Eye (tissue), 1 donor: ENCODE results near the gene DUSP14.
A peak's percentile ranks its signal among the peaks of the same experiment; 100 is the strongest.
"Not testable (repeated sequence)": the region's sequence is repeated elsewhere in the genome, so short reads cannot be mapped to it uniquely, and the experiment has no call there.

ENCODE experiments used
- DNase-seq: peaks from one replicate; pipeline ENCODE4 v3.0.0-alpha.2; 2015

The DUSP14 gene

DNA sequence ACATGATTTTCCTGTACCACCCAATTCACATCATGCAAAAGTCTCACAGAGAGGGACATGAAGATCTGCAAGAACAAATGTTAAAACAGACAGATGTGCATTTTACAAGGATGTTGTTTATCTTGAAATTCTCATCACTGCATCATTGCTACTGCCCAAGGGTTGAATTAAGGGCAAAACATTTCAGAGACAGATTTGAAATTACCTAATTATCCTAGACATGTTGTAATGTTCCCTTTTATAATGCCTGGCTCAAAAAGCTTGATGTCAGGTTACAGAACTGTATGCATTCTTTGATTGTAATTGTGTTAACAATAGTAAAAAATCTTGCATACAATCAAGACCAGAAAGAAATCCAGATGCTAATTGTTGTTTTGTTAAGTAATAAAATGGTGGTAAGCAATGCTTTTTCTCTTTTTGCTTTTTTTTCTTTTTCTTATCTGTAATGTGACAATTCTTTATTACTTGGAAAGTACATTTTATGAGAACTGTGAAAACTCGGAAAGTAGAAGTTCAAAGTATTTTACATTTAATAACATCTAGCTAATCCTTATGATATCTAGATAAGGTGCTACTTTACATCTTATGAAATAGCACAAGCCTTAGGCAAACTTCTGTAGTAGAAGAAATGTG, 3.6 kb upstream of the DUSP14 start:
- DNase-seq = no peak

GRCh38 chr17:37488009-37488604, 1.6 kb upstream of the DUSP14 start:
- DNase-seq = peak; percentile 82

DNA sequence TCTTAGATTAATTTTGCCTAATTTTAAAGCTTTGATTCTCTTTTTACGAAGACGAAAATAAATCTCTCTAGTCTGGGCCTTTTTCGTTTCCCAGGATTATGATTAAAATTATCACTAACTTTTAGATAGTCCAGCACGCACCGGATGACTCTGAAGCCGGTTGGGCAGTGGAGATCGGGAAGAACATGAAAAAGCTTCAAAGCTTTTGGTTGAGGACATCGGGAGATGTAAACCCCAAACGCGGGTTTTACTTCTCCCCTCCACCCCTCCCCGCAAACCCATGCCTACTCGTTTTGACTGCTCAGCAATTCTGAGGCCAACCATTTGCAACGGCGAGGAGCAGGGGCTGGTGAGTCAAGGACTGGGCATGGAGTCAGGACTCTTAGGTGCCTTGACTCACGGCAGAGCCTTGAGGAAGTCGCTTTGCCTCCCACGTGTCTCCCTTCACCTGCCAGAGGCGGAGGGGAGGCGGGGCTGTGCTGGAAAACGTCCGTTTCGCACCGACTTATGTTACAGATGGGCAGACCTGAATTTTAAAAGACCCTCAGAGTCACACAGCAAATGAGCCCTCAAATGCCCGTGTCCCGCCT, 989 bp upstream of the DUSP14 start:
- peak; percentile 73 for DNase-seq

GRCh38 chr17:37490022-37490587, 414 bp downstream of the DUSP14 start:
- peak; percentile 88 for DNase-seq

DNA sequence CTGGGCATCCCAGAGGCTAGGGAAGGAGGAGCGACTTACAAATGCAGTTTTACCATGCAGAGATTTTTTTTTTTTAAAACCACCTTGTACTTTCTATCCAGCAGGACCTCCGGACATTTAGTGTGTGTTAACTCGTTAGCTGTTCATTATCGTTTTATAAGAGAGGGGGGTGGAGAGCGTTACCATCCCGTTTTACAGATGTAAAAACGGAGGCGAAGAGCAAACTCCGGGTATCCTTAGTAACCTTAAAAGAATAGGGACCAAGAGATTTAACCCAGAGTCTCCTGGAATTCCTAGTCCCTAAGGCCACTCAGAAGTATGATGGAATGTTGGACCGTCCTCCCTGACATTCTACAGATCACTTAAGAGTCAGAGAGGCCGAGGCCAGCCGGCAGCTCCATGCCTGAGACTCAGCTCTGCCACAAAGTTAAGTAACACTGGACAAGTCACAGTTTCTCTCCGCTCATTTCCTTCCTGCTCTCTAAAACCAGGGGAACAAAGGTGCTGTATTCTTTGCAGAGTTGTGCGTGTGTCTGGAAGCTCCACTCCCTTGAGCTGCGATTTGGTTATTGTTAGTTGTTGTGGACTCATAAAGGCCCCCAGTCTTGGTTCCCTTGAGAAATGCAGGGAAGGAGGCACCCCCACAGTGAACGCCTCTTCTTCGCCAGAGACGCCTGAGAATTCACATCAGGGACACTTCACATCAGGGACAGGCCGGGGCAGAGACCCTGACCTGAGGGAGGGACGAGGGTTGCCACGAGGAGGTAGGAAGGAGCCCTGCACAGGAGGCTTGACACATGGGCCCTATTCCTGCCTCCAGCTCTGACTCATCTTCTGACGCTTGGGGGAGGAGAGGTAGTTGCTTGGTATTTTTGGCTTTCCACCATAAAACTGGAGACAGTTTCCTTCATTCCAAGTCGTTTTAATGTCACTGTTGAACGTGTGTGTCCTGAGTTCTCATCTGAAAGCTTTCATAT, 1.2 kb downstream of the DUSP14 start:
- peak; percentile 56 for DNase-seq

DNA sequence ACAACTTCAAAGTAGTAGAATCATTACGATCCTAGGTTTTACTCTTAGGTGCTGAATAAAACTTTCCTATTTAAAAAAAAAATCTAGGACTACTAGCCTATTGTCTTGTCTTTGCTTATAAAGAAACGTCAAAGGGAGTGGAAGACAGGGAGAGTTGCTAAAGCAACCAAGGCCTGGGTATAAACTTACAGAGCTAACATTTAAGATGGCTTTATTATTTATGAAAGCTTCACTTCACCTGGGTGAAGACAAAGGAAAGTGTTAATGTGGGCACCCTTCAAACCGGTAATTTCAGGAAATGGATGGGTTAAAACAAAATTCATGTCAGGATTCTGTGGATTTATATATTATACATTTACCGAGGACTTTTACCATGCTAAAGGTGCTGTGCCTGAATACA, 2.5 kb downstream of the DUSP14 start:
- no peak for DNase-seq

- no peak for DNase-seq
Observed at GRCh38 chr17:37493249-37494027, 3.7 kb downstream of the DUSP14 start.

DNA sequence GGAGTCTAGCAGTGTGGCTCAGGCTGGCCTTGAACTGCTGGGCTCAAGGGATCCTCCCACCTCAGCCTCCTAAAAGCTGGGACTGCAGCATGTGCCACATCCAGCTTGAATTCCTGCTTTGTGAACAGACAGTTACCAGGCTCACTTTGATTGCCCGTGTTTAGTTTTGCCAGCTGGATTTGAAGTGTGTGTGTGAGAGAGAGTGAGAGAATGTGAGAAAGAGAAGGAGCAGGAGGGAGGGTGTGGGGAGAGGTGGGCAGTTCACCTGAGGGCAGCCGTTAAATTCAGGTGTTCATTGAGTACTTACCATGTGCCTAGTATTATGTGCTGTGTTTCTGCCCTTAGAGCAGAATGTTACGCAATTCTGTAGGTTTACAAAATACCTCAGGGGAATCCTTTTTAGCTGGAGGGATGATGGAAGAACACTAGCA, 4.7 kb downstream of the DUSP14 start:
- no peak for DNase-seq

GRCh38 chr17:37494971-37495370, 5.3 kb downstream of the DUSP14 start:
- no peak for DNase-seq

DNA sequence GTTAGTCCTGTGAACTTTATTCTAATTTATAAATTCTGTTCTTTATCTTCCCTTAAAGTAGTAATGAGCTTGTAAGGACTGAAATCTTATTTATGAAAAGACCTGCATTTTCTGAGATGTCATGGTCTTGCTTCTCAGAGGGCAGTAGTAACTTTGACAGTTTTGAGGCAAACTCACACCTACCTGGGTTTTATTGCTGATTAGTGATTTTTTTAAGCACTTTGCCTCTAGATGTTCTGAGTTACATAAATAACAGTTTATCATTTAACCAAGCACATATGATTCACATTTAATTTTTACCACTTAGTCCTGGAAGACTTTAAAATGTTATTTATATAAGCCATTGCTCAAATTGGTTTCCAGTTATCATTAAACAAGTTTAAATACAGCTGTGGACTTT, 10.7 kb downstream of the DUSP14 start:
- DNase-seq = no peak

GRCh38 chr17:37502009-37502936, 12.6 kb downstream of the DUSP14 start:
- DNase-seq = no peak

DNA sequence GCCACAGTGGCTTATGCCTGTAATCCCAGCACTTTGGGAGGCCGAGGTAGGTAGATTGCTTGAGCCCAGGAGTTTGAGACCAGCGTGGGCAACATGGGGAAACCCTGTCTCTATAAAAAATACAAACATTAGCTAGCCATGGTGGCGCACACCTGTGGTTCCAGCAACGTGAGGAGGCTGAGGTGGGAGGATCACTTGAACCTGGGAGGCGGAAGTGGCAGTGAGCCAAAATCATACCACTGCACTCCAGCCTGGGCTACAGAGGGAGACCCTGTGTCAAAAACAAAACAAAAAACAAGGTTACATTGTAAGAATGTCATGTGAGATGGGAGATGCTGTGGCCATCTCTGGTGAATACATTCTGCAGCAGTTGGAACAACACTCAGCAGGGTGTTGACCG, 13.5 kb downstream of the DUSP14 start:
- no peak for DNase-seq

DNA sequence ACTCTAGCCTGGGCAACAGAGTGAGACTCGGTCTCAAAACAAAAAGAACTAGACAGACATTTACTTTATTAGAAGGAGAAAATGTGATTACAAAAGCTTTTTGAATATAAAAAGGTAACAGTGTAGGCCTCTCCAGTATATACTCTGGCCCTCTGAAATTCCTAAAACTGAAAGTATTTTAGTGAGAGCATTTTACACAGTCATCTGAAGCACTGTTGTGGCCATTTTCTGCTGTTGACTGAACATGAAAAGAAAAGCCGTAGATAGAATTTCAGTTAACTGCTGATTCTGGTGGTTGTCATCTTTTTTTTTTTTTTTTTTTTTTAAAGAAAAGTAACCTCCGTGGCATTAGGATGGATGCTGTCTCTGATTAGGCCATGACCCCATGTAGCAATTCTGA, 15.6 kb downstream of the DUSP14 start:
- no peak for DNase-seq

- no peak for DNase-seq
Observed at GRCh38 chr17:37506678-37507077, 17.0 kb downstream of the DUSP14 start.

DNA sequence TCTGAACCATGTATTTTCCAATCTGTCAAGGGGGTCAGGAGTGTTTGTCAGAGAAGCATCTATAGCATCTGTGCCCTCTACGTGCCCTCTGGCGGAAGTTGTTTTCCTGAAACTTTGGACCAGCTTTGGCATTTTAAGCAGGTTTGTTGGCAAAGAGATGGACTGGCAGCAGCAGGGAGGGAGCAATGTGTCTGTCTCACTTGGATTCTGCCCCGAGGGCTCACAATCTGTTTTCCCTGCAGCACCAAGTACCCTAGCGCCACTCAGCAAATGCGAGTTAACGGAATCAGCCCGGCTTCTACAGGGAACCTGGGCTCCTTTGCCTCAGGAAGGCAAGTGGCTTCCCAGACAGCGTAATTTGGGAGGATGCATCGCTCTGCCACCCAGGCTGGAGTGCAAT, 17.4 kb downstream of the DUSP14 start:
- DNase-seq = no peak

- DNase-seq = no peak
Observed at GRCh38 chr17:37510056-37510455, 20.4 kb downstream of the DUSP14 start.

DNA sequence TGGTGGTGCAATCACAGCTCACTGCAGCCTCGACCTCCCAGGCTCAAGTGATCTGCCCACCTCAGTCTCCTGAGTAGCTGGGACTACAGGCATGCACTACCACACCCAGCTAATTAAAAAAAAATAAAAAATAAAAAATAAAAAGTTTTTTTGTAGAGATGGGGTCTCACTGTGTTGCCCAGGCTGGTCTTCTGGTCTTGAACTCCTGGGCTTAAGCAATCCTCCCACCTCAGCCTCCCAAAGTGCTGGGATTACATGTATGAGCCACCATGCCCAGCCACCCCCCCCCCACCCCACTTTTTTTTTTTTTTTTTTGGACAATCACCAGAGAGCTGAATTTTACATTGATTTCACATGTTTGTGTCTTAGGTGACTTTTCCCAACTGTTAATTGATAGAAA, 22.0 kb downstream of the DUSP14 start:
- not testable (repeated sequence) for DNase-seq

DNA sequence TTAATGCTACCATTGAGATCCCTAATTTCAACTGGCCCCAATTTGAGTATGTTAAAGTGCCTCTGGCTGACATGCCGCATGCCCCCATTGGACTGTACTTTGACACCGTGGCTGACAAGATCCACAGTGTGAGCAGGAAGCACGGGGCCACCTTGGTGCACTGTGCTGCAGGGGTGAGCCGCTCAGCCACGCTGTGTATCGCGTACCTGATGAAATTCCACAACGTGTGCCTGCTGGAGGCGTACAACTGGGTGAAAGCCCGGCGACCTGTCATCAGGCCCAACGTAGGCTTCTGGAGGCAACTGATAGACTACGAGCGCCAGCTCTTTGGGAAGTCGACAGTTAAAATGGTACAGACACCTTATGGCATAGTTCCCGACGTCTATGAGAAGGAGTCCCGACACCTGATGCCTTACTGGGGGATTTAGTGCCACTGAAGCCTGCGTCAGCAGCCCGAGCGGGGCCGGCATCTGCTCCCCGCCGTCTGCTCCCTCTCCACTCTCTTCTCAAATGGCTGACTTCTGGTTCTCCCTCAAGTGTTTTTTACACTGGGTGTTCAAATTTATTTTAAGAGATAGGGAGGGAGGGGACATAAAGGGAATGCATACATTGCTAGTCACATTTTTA, 22.9 kb downstream of the DUSP14 start:
- no peak for DNase-seq

- DNase-seq = no peak
Observed at GRCh38 chr17:37513711-37514110, 24.0 kb downstream of the DUSP14 start.

DNA sequence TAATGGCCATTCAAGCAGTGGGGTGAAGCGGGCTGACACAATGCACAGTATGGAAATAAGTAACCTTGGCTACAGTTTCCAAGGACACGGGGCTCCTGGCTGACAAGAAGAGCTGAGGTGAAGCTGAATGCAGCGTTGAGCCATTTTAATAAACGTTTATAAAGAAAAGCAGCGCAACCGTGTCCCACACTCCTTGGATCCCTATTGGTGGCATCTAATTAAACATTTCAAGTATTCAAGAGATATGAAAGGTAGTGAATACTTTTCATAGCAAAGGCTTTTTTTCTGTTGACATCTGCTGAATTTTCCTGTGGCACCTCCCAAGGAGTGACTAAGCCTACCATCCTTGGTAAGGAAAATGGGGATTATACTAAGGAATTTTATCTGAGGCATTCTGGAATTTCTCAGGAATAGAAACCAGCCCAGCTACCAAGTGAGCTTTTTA, 26.5 kb downstream of the DUSP14 start:
- DNase-seq = peak; percentile 59
